ENCODE data around the gene LARGE1. TPM values are rescaled to one million over a fixed set of nuclear protein-coding genes. Genes with fewer than 3 reads are reported as not detected.

LARGE1 gene
- total and polyA plus RNA-seq, 9 of the 15 experiments (the other 6 are each of a cell fraction or from before 2014, with no cell fraction given): 0.01 to 0.66 (median 0.14) TPM; not detected in 2

DNA sequence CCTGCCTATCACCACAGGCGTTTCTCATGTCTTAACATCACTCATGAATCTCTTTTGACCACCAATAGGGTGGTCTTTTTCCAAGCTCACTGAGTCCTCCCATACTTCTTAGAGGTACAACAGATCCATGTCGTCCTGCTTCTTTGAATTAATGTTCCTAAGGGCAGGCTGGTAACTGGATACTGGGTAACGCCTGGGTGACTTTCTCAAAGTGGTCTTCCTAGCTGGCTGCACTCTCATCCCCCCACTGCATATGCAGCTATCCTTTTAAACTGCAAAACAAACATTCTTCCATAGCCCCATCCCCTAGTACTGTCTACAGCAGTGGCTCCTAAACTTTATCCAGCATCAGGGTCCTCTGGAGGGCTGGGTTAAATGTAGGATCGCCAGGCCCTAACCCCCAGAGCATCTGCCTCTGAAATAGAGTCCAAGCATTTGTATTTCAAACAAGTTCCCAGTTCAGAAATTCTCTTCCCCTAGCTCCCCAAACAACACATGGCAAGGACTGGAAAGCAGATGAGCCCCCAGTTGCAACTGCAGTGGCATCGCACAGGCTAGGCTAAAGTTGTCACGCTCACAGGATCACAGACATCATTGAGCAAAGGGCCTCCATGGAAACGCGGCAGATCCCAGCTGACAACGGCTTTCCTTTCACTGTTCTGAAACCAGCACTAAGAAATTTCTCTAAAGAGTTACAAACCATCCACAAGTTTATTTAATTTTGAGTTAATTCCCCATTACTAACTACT lies 204.9 kb downstream of the LARGE1 start:
- no peak for DNase-seq (ENCODE audit: extremely low read depth in 1 of 4, low spot score in 3 of 4)

More for the DNA sequence above, 204.9 kb downstream of the LARGE1 start:
- in situ Hi-C loops (cut with MboI) (no loop called here), intact Hi-C loops (cut with micrococcal nuclease) (no loop called here)
- WGBS (ENCODE audit: insufficient coverage, low coverage, missing lambda C conversion rate): 0% methylated on average over 8 of the region's 9 CpGs
- H3K27me3 ChIP-seq (ENCODE audit: control insufficient read depth in 2 of 2, insufficient read depth in 2 of 2, low read length in 2 of 2): no peaks in the 10 kb centered on the region
- no peaks in the 10 kb centered on the region for H3K9me1 ChIP-seq (ENCODE audit: control insufficient read depth, insufficient read depth, low read length)
- no peak overlapping the region for H3K4me2 ChIP-seq (ENCODE audit: insufficient read depth, low read length)
- BruUV-seq (replicated peaks): no TSS peak
- no peak for FAIRE-seq
- H3K4me1 ChIP-seq (replicated peaks in 1 of 2; ENCODE audit: control insufficient read depth in 2 of 2, insufficient read depth in 2 of 2, low read length in 2 of 2): no peaks in the 10 kb centered on the region
- ChIA-PET CTCF (ENCODE audit: low intra/inter-chr PET ratio) (no interaction called here), POLR2A (no interaction called here)
- H3K79me2 ChIP-seq (ENCODE audit: control insufficient read depth, insufficient read depth, low read length): no peaks in the 10 kb centered on the region
- no peaks in the 10 kb centered on the region for H3K9me3 ChIP-seq (replicated peaks; ENCODE audit: control insufficient read depth, insufficient read depth, low read depth, low read length)
- no peak for ATAC-seq
- H3K36me3 ChIP-seq (ENCODE audit: control insufficient read depth, insufficient read depth, low read length): no peaks in the 10 kb centered on the region
- no peak overlapping the region for H2AFZ ChIP-seq (ENCODE audit: low read depth, low read length)
- H3K4me3 ChIP-seq: no peak overlapping the region
- H4K20me1 ChIP-seq (replicated peaks; ENCODE audit: control insufficient read depth, insufficient read depth, low read length): no peaks in the 10 kb centered on the region
- TF ChIP-seq MCM5 (IDR thresholded peaks at IDR 0.05; ENCODE audit: low read depth) (no peak), SNIP1 (IDR thresholded peaks at IDR 0.05; ENCODE audit: low read depth) (no peak), HNRNPUL1 (IDR thresholded peaks at IDR 0.05; ENCODE audit: low read length) (no peak), ELF1 (tag; IDR thresholded peaks at IDR 0.05) (no peak), HDAC8 (tag; IDR thresholded peaks at IDR 0.05) (no peak), ZNF263 (CRISPR knock-in tag; IDR thresholded peaks at IDR 0.05; ENCODE audit: borderline replicate concordance) (no peak), TBP (optimal IDR thresholded peaks at IDR 0.05; ENCODE audit: low read depth, low read length) (no peak), SMARCA4 (IDR thresholded peaks at IDR 0.05) (no peak), PHTF2 (CRISPR knock-in tag; IDR thresholded peaks at IDR 0.05) (no peak), LARP7 (IDR thresholded peaks at IDR 0.05) (no peak), CTCF (IDR thresholded peaks at IDR 0.05 in 2 of 3, conservative IDR thresholded peaks at IDR 0.05 in 1 of 3; ENCODE audit: insufficient read depth in 2 of 3, low read depth in 1 of 3, low read length in 3 of 3) (no peak), FOXJ2 (tag; IDR thresholded peaks at IDR 0.05) (no peak), ZNF507 (tag; conservative IDR thresholded peaks at IDR 0.05) (no peak), ZNF444 (CRISPR knock-in tag; IDR thresholded peaks at IDR 0.05) (no peak), NFE2L1 (tag; IDR thresholded peaks at IDR 0.05; ENCODE audit: borderline replicate concordance, low read depth) (no peak), FOXA1 (IDR thresholded peaks at IDR 0.05; ENCODE audit: borderline replicate concordance) (no peak), ZNF778 (CRISPR knock-in tag; IDR thresholded peaks at IDR 0.05) (no peak), HEY1 (CRISPR knock-in tag; IDR thresholded peaks at IDR 0.05; ENCODE audit: borderline replicate concordance) (no peak)
- TF ChIP-seq, protein P1, sequence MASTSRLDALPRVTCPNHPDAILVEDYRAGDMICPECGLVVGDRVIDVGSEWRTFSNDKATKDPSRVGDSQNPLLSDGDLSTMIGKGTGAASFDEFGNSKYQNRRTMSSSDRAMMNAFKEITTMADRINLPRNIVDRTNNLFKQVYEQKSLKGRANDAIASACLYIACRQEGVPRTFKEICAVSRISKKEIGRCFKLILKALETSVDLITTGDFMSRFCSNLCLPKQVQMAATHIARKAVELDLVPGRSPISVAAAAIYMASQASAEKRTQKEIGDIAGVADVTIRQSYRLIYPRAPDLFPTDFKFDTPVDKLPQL (IDR thresholded peaks at IDR 0.05; ENCODE audit: extremely low read depth, insufficient read length): no peak
- no peak overlapping the region for H3K9ac ChIP-seq (ENCODE audit: insufficient read depth in 1 of 2, low read depth in 2 of 2, low read length in 2 of 2)
- no peak overlapping the region for H3K27ac ChIP-seq (ENCODE audit: extremely low read depth, low read depth, low read length)

Data from K562 (cell line).